HG03460 (cell line): ENCODE data around the gene SEMA4B.
A peak's percentile ranks its signal among the peaks of the same experiment; 100 is the strongest.

ENCODE experiments used
- ATAC-seq: cut with Tn5 transposase; IDR thresholded peaks from one replicate; pipeline ENCODE4 v1.9.1; 2021; ENCODE audit not compliant: unreplicated experiment

SEMA4B gene

GRCh38 chr15:90225047-90225446 lies 23.9 kb downstream of the SEMA4B start:
- ATAC-seq: no peak

GRCh38 chr15:90225504-90226234 lies 24.5 kb downstream of the SEMA4B start:
- ATAC-seq: no peak

GRCh38 chr15:90227336-90227735 lies 26.2 kb downstream of the SEMA4B start:
- ATAC-seq: no peak

- no peak for ATAC-seq
Observed at GRCh38 chr15:90227816-90228772, 27.0 kb downstream of the SEMA4B start.

- ATAC-seq: no peak
Observed at GRCh38 chr15:90228960-90229359, 27.8 kb downstream of the SEMA4B start.

GRCh38 chr15:90230071-90230494 lies 29.0 kb downstream of the SEMA4B start:
- ATAC-seq: no peak

GRCh38 chr15:90230610-90231009 lies 29.5 kb downstream of the SEMA4B start:
- no peak for ATAC-seq

GRCh38 chr15:90231028-90232017 lies 30.2 kb downstream of the SEMA4B start:
- no peak for ATAC-seq

- no peak for ATAC-seq
Observed at GRCh38 chr15:90232196-90232595, 31.1 kb downstream of the SEMA4B start.

- ATAC-seq: no peak
Observed at GRCh38 chr15:90232941-90233386, 31.8 kb downstream of the SEMA4B start.

GRCh38 chr15:90233387-90234095 lies 32.4 kb downstream of the SEMA4B start, which contains the start of gene CIB1:
Gene CIB1, minus strand, starts transcription at chr15:90233941. Its CDS starts 56 bp downstream, at chr15:90233885.
- ATAC-seq: peak; percentile 79

GRCh38 chr15:90234096-90234988 lies 33.2 kb downstream of the SEMA4B start, which contains the start of gene GDPGP1:
Gene GDPGP1, plus strand, starts transcription at chr15:90234209. Its CDS starts 6,700 bp downstream, at chr15:90240909.
- peak; percentile 59 for ATAC-seq

- no peak for ATAC-seq
Observed at GRCh38 chr15:90239371-90239770, 38.2 kb downstream of the SEMA4B start.

- ATAC-seq: no peak
Observed at GRCh38 chr15:90240856-90241255, 39.7 kb downstream of the SEMA4B start.

- ATAC-seq: no peak
Observed at GRCh38 chr15:90241343-90242192, 40.4 kb downstream of the SEMA4B start.

- no peak for ATAC-seq
Observed at GRCh38 chr15:90243943-90244639, 43.0 kb downstream of the SEMA4B start.

GRCh38 chr15:90248789-90249202 lies 47.7 kb downstream of the SEMA4B start:
- ATAC-seq: no peak
